GM18873 (cell line): ENCODE measurements around the gene MS4A4E.
"Not testable (repeated sequence)": the region's sequence is repeated elsewhere in the genome, so short reads cannot be mapped to it uniquely, and the experiment has no call there.

ENCODE experiments used
- ATAC-seq: cut with Tn5 transposase; IDR thresholded peaks from one replicate; pipeline ENCODE4 v1.9.1; 2021; ENCODE audit warnings: mild to moderate bottlenecking, moderate library complexity, moderate number of reproducible peaks; ENCODE audit not compliant: unreplicated experiment, low FRiP score

The MS4A4E gene

DNA sequence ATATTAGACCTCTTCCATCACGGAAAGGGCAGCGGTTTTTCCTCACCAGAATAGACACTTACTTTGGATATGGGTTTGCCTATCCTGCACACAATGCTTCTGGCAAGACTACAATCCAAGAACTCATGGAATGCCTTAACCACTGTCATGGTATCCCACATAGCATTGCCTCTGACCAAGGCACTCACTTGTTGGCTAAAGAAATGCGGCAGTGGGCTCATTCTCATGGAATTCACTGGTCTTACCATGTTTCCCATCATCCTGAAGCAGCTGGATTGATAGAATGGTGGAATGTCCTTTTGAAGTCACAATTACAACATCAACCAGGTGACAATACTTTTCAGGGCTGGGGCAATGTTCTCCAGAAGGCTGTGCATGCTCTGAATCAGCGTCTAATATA is 20.8 kb downstream of the MS4A4E start:
- no peak for ATAC-seq

DNA sequence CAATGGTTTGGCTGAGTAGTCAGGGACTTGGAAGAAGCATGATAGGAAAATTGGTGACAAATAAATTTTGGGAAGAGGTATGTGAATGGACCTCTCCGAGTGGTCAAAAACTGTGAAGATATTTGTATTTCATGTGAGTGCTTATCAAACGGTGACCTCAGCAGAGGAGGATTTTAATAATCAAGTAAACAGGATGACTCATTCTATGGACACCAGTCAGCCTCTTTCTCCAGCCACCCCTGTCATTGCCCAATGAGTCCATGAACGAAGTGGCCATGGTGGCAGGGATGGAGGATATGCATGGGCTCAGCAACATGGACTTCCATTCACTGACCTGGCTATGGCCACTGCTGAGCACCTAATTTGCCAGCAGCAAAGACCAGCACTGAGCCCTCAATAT is 21.2 kb downstream of the MS4A4E start:
- ATAC-seq: no peak

DNA sequence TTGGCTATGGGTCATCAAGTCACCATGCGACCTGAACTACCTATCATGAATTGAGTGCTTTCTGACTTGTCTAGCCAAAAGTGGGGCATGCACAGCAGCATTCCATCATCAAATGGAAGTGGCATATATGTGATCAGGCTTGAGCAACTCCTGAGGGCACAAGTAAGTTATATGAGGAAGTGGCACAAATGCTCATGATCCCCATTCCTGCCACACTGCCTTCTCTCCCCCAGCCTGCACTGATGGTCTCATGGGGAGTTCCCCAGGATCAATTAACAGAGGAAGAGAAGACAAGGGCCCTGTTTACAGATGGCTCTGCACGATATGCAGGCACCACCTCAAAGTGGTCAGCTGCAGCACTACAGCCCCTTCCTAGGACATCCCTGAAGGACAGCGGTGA is 21.8 kb downstream of the MS4A4E start:
- no peak for ATAC-seq

DNA sequence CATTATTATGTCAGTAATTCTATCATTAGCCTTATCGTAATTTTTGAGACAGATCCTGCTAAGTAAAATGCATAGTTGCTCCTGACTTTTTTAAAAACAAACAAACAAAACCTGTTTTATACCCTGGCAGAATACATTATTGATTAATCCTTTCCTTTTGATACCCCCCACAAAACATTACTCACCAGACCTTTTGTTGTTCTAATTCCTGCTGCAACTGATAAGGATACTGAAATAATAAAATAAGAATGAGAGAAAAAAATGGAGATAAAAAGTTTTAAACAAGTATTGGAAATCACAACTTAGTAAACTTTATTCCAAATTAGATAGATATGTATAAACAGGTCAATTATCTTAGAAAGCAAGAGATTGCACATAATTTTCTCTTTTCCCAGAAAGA is 28.6 kb downstream of the MS4A4E start:
- no peak for ATAC-seq

DNA sequence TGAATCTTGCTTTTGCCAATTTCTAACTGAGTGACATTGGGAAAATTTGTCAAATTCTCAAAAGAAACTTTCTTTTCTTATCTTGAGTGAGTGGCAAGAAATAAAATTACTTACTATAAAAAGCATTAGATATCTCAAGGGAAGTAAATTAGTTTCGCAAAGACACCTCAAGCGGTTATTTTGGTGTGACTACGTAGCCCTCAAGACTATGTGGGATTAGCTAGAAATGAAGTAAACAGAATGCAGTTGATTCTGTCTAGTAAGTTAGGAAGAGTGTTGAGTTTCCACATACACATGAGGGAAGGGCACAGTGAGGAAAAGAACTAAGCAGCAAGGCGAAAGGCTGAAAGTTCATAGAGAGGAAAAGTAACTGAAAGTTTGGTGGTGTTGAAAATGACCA is 31.7 kb downstream of the MS4A4E start:
- ATAC-seq: no peak

DNA sequence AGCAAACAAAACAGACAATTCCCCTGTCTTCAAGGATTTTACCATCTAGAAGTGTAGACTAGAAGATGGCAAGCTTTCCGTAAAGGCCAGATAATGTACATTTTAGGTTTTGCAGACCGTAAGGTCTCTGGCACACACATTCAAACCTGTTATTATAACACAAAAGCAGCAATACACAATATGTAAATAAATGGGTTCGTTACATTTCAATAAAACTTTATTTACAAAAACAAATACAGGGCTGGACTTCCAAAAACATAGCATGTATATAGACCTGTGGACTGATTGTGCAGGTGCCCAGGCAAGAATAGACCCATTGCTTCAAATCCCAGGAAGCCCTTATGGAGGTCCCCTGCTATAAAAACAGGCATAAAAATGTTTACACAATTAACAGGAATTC is 33.0 kb downstream of the MS4A4E start:
- ATAC-seq: no peak

DNA sequence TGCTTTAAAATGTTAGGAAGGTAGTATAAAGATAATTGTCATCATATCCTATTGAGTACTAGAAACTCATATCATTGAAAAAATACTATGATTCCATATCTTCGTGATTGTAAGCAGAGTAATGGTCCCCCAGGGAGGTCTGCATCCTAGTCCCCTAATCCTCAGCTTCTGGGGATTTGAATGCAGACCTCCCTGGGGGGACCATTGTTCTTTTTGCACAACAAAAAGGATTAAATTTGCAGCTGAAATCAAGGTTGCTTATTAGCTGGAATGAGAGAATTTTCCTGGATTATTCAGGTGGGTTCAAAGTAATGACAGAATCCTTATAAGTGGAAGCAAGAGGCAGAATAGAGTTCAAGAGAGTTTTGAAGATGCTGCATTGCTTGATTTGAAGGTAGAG is 34.0 kb downstream of the MS4A4E start:
- no peak for ATAC-seq

DNA sequence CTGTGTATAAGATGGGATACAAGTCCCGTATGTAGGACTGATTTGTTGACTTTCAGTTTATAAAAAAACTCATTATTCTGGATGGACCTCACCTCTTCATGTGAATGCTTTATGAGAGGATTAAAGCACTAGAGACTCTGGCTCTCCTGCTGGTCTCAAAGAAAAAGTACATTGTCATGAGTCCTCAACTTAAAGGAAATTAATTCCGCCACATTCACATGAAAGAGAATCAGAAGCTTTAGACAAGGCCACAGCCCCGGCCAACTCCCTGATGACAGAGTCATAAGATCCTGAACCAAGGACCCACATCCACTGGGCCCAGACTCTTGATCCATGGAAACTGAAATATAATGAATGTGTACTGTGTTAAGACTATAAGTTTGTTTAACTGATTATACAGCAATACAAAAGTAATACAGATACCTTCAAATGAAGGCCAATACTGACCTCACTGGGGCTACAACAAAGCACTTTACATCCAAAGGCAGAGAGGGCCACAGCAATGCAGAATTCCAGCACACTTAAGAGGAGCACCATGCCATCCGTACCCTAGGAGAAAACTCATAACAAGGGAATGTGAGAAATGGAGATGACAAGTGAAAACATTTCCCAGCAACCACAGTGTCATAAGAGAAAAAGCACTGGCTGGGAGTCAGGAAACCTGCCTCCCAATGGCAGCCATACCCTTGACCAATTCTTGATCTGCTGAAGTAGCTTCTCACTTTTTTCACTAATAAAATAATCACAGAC is 34.6 kb downstream of the MS4A4E start:
- ATAC-seq: no peak

DNA sequence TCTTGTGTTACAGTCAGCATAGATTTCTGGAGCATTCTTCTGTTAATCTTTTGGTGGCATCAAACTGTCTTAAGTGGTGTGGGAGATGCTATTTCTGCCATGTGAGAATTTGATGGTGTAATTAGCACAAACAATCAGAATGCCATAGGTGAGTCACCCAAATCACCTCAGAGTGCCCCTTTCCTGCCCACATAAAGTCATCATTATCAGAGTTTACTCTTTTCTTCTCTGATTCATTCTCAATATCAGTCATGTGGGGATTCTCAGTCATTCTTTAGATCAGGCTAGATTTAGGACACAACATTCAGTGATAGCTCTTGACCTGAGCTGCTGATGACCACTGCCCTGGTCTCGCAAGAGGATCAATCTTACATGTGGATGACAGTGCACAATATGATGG is 36.3 kb downstream of the MS4A4E start:
- no peak for ATAC-seq

DNA sequence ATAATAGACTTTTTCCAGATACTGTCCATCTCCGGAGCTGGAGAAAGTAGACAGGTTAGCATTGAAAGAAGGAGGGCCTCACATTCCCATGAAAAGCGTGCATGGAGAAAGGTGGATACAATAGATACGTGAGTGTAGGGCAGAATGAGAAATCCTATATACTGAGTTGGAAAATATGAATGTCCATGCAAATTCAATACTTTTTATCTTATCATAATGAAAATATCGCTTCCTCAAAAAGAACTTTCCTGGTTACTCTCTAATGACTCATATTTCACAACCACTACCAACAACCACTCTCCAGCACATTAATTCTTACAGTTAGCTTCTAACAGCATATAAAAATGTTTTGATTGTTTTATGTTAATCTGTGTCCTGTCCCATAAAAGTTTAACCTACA is 38.0 kb downstream of the MS4A4E start:
- ATAC-seq: no peak

DNA sequence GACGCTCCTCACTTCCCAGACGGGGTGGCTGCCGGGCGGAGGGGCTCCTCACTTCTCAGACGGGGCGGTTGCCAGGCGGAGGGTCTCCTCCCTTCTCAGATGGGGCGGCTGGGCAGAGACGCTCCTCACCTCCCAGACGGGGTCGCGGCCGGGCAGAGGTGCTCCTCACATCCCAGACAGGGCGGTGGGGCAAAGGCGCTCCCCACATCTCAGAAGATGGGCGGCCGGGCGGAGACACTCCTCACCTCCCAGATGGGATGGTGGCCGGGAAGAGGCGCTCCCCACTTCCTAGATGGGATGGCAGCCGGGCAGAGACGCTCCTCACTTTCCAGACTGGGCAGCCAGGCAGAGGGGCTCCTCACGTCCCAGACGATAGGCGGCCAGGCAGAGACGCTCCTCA is 41.6 kb downstream of the MS4A4E start:
- ATAC-seq: not testable (repeated sequence)

DNA sequence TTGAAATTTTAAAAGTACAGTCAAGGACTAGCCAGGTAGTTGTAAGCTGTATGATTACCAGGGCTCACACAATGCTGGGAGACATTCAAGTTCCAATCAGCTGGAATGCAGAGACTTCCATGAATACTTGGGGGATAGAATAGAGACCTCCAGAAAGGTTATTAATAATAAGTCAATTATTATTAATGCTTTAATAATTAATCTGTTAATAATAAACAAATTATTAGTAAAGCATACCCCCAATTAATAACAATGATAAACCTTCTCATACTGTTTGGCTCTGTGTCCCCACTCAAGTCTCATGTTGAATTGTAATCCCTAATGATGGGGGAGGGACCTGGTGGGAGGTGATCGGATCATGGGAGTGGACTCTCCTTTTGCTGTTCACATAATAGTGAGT is 45.5 kb downstream of the MS4A4E start:
- ATAC-seq: no peak

DNA sequence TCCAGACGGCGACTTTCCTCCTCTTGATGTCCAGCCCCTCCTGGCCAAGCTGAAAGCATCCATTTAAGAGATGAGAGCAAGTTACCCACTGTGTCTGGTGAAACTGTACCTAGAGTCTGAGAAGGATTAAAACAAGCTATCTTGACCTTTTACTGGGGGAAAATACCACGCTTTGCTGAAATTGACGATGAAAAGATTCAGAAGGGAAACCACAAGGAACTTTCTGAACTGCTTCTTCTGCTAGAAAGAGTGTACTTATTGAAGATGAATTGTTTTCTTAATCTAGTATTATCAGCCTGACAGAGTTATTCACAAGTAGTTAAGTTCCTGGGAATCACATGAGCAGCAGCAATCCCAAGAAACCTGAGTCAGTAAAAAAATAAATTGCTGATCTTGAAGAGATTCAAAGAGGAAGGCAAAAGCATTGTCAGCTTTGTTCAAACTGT is 47.0 kb downstream of the MS4A4E start:
- no peak for ATAC-seq

DNA sequence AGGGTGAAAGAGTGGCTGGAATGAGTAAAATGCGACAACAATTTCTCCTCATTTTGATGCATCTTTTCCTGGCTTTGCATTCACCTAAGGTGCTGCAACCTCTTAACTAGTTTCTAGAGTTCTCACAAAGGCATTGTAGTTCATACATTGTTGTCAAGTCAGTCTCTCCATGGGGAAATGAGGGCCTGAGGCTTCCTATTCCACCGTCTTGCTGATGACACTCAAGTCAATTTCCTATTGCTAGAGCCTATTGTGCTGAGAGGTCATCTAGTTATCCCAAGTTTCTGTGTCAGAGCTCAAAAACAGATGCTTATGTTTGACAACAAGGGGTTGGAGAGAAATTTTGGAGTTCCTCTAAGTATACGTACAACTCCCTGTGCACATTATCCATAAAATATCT is 48.4 kb downstream of the MS4A4E start:
- no peak for ATAC-seq

DNA sequence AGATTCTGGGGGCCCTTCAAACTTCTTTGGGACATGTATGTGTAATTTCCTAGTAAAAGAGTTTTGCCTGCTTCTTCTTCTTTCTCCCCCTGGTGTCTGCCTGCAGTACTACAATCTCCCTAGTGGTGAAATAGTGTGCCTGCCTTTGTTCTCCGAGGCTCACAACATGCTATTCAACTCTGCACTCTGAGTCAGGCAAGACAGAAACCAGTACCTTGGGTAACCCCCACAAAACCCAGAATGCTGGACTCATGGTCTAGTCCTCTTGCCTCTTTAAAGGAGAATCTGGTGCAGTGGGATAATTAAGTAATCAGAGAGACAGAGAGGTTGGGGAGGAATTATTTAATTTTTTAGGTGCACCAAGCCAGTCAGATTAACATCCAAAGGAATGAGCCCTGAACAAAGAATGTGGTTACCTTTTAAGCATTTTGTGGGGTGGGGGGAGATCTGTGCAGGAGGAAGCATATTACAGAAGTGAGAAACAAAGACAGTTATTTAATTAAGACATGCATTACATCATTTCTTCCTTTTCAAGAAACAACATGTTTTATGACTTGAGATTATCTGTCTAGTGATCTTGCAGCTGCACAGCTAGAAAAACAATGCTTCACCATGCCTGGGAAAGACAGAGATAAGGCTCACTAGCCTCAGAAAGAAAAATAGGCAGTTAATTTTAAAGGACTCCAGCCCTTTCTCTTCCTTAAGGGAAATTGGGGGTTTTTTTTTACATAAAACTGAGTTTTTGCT is 49.1 kb downstream of the MS4A4E start:
- ATAC-seq: no peak

DNA sequence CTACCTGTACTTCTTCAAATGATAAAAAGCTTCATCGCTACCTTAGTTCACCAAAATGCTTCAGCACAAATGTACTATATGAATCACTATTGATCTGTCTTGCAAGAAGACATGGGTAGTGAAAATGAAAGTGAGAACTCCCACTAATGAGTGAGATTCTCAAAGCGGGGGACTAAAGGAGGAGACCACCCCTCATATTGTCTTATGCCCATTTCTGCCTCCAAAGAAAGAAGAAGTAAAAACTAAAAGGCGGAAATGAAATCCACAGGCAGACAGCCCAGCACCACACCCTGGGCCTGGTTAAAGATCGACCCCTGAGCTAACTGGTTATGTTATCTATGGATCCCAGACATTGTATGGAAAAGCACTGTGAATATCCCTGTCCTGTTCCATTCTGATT is 50.4 kb downstream of the MS4A4E start:
- ATAC-seq: not testable (repeated sequence)

DNA sequence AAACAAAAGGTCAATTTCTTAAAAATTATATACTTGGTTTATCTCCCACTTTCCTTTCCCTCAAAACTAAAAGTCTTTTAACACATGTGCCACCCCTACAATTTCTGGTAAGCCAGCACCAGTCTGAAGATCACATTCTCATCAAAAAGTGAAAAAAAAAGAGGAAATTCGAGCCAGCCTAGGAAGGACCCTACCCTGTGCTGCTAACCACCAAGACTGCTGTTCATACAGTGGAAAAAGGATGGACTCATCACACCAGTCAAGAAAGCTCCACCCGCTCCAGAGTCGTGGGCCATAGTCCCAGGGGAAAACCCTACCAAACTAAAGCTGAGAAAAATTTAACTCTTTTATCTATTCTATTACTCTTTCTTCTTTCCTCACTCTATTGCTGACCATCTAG is 54.5 kb downstream of the MS4A4E start:
- ATAC-seq: not testable (repeated sequence)

DNA sequence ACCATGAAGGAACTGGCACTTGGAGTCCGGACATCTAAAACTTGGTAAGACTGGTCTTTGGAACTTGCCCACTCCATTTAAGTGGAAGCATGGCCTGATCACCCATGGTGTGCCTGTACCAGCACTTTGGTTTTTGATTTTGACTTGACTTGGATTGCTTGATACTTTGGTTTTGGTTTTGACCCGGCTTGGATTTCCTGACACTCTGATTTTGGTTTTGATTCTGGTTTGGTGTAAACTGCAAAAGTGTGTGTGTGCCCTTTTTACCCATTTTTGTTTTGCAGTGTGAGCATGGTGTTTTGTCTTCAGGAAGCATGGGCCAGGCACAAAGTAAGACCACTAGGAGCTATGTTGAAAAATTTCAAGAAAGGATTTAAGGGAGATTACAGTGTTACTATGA is 56.8 kb downstream of the MS4A4E start:
- ATAC-seq: not testable (repeated sequence)

DNA sequence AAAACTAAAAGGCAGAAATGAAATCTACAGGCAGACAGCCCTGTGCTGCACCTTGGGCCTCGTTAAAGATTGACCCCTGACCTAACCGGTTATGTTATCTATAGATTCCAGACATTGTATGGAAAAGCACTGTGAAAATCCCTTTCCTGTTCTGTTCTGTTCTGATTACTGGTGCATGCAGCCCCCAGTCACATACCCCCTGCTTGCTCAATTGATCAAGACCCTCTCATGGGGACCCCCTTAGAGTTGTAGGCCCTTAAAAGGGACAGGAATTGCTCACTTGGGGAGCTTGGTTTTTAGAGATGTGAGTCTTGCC is 57.5 kb downstream of the MS4A4E start:
- not testable (repeated sequence) for ATAC-seq

DNA sequence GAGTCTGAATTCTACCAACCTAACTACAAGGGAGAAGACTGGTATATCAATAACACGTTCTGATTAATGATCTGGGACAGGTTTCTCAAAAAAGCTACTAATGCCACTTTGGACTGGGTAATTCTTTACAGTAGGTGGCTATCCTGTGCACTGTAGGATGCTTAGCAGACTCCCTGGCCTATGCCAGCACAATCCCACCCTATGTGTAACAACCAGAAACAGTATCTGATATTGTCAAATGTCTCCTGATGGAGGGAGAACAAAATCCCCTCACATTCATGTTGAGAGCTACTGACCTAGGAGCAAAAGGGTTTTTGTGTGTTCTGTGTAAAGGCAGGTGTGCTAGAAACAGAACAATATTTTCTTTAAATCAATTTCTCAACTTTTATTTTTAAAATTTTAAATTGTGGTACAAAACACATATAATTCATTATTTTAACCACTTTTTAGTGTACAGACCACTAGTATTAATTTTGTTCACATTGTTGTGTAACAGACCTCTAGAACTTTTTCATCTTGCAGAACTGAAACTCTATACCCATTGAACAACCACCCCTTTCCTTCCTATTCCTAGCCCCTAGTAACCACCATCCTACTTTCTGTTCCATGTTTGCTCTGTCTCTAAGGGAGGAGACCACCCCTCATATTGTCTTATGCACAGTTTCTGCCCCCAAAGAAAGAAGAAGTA is 58.0 kb downstream of the MS4A4E start:
- no peak for ATAC-seq

DNA sequence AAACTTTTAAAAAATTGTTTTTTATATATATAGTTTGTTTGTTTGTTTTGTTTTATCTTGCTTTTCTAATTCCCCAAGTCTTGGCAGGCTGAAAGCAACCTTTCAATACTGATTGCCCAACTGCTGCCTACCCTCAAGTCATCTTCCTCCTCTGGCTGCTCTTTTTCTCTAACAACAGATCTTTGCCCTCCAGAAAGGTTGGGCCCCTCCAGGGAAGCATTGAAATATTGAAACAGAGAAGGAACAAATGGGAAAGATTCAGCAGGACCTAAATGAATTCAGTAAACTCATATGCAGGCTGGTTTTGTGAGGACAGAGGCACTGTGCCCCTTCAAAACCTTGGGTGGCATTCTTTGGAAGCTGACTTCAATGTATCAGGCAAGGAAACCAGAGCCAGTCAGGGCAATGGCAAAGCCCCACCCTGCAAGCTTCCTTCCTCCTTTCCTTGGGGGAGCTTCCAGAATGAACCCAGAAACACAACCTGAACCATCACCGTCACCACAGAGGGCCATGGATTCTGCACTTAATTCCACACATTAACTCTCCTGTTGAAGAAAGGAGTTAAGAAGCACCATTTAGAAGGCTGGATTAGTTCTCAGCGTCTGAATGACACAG is 59.2 kb downstream of the MS4A4E start:
- no peak for ATAC-seq
